ENCODE results near the gene HNRNPF. TPM values are rescaled to one million over a fixed set of nuclear protein-coding genes. Genes with fewer than 3 reads are reported as not detected.

The HNRNPF gene
- total RNA-seq, 1 experiment from 2014 or later, result 358 TPM

- TF ChIP-seq TEAD4 (CRISPR knock-in tag; IDR thresholded peaks at IDR 0.05) (no peak), USF1 (CRISPR knock-in tag; IDR thresholded peaks at IDR 0.05) (no peak), NFYB (CRISPR knock-in tag; conservative IDR thresholded peaks at IDR 0.05; ENCODE audit: low read depth) (no peak), ZSCAN18 (CRISPR knock-in tag; IDR thresholded peaks at IDR 0.05) (no peak), ZNF416 (CRISPR knock-in tag; IDR thresholded peaks at IDR 0.05) (no peak)
- TF ChIP-seq, protein P1, sequence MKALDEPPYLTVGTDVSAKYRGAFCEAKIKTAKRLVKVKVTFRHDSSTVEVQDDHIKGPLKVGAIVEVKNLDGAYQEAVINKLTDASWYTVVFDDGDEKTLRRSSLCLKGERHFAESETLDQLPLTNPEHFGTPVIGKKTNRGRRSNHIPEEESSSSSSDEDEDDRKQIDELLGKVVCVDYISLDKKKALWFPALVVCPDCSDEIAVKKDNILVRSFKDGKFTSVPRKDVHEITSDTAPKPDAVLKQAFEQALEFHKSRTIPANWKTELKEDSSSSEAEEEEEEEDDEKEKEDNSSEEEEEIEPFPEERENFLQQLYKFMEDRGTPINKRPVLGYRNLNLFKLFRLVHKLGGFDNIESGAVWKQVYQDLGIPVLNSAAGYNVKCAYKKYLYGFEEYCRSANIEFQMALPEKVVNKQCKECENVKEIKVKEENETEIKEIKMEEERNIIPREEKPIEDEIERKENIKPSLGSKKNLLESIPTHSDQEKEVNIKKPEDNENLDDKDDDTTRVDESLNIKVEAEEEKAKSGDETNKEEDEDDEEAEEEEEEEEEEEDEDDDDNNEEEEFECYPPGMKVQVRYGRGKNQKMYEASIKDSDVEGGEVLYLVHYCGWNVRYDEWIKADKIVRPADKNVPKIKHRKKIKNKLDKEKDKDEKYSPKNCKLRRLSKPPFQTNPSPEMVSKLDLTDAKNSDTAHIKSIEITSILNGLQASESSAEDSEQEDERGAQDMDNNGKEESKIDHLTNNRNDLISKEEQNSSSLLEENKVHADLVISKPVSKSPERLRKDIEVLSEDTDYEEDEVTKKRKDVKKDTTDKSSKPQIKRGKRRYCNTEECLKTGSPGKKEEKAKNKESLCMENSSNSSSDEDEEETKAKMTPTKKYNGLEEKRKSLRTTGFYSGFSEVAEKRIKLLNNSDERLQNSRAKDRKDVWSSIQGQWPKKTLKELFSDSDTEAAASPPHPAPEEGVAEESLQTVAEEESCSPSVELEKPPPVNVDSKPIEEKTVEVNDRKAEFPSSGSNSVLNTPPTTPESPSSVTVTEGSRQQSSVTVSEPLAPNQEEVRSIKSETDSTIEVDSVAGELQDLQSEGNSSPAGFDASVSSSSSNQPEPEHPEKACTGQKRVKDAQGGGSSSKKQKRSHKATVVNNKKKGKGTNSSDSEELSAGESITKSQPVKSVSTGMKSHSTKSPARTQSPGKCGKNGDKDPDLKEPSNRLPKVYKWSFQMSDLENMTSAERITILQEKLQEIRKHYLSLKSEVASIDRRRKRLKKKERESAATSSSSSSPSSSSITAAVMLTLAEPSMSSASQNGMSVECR (CRISPR knock-in tag; IDR thresholded peaks at IDR 0.05; ENCODE audit: borderline replicate concordance), result no peak
Observed at GRCh38 chr10:43383204-43383971, 25.6 kb downstream of the HNRNPF start (continued).

DNA sequence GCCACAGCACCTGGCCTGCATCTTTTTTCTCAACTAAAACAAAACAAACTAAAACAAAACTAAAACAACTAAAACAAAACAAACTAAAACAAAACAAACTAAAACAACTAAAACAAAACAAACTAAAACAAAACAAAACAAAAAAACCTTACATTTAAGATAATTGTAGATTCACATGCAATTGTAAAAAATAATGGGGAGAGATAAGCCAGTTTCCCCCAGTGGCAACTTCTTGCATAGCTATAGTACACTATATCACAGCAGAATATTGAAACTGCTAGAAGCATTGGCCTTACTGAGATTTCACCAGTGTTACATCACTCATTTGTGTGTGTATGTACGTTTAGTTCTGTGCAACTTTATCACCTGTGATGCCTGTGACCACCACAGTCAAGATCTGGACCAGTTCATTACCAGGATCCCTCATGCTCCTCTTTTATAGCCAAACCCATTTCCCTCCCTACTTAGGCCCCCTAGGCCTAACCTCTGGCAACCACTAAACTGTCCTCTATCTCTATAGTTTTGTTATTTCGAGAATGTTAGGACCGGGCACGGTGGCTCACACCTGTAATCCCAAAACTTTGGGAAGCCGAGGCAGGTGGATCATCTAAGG, 28.3 kb downstream of the HNRNPF start:
- Mint-ChIP-seq H3K36me3 (peaks cover 2% of the 10 kb centered on the region), H3K9me3 (no peaks in the 10 kb centered on the region), H3K27me3 (ENCODE audit: low read depth) (no peaks in the 10 kb centered on the region; the same call in 1 of the 2 replicates), H3K4me3 (no peak overlapping the region), H3K4me1 (peaks cover 21% of the 10 kb centered on the region), H3K27ac (no peak overlapping the region)
- peak; percentile 98 for TF ChIP-seq GABPB1 (CRISPR knock-in tag; IDR thresholded peaks at IDR 0.05)
- TF ChIP-seq TCF7 (CRISPR knock-in tag; IDR thresholded peaks at IDR 0.05; ENCODE audit: low read depth), result no peak
- POLR2A ChIA-PET, result interaction anchor here (1.1 kb wide), 1 partner anchor 16 kb away, joined by 4 read pairs; no protein-coding TSS in a partner anchor
- DNase-seq (ENCODE audit: low spot score) (no peak), ATAC-seq (no peak)
- CTCF ChIA-PET, result interaction anchor here (1.5 kb wide), 1 partner anchor 21 kb away, joined by 3 read pairs; no protein-coding TSS in a partner anchor

GRCh38 chr10:43377424-43377883, 31.5 kb downstream of the HNRNPF start:
- DNase-seq (ENCODE audit: low spot score), result peak; percentile 74
- ATAC-seq, result peak; percentile 96
- H3K4me3 Mint-ChIP-seq, result no peak overlapping the region
- CTCF ChIA-PET, result interaction anchor here (0.6 to 2.3 kb wide), 5 partner anchors 9 to 155 kb away, joined by 3 to 7 read pairs (median 4); no protein-coding TSS in a partner anchor
- H3K27ac Mint-ChIP-seq, result no peak overlapping the region
- H3K9me3 Mint-ChIP-seq, result no peaks in the 10 kb centered on the region
- POLR2A ChIA-PET, result no interaction called here
- no peaks in the 10 kb centered on the region; the same call in 1 of the 2 replicates for H3K27me3 Mint-ChIP-seq (ENCODE audit: low read depth)
- H3K4me1 Mint-ChIP-seq, result peaks cover 38% of the 10 kb centered on the region
- H3K36me3 Mint-ChIP-seq, result no peaks in the 10 kb centered on the region
- no peak for TF ChIP-seq ZNF121 (CRISPR knock-in tag; IDR thresholded peaks at IDR 0.05)
- TF ChIP-seq, protein P2, sequence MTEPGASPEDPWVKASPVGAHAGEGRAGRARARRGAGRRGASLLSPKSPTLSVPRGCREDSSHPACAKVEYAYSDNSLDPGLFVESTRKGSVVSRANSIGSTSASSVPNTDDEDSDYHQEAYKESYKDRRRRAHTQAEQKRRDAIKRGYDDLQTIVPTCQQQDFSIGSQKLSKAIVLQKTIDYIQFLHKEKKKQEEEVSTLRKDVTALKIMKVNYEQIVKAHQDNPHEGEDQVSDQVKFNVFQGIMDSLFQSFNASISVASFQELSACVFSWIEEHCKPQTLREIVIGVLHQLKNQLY (CRISPR knock-in tag; IDR thresholded peaks at IDR 0.05), result no peak
- no peak for TF ChIP-seq NFE2L1 (CRISPR knock-in tag; IDR thresholded peaks at IDR 0.05)
- TF ChIP-seq TCF7 (CRISPR knock-in tag; IDR thresholded peaks at IDR 0.05; ENCODE audit: low read depth), result no peak
- TF ChIP-seq, protein P3, sequence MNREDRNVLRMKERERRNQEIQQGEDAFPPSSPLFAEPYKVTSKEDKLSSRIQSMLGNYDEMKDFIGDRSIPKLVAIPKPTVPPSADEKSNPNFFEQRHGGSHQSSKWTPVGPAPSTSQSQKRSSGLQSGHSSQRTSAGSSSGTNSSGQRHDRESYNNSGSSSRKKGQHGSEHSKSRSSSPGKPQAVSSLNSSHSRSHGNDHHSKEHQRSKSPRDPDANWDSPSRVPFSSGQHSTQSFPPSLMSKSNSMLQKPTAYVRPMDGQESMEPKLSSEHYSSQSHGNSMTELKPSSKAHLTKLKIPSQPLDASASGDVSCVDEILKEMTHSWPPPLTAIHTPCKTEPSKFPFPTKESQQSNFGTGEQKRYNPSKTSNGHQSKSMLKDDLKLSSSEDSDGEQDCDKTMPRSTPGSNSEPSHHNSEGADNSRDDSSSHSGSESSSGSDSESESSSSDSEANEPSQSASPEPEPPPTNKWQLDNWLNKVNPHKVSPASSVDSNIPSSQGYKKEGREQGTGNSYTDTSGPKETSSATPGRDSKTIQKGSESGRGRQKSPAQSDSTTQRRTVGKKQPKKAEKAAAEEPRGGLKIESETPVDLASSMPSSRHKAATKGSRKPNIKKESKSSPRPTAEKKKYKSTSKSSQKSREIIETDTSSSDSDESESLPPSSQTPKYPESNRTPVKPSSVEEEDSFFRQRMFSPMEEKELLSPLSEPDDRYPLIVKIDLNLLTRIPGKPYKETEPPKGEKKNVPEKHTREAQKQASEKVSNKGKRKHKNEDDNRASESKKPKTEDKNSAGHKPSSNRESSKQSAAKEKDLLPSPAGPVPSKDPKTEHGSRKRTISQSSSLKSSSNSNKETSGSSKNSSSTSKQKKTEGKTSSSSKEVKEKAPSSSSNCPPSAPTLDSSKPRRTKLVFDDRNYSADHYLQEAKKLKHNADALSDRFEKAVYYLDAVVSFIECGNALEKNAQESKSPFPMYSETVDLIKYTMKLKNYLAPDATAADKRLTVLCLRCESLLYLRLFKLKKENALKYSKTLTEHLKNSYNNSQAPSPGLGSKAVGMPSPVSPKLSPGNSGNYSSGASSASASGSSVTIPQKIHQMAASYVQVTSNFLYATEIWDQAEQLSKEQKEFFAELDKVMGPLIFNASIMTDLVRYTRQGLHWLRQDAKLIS (CRISPR knock-in tag; IDR thresholded peaks at IDR 0.05; ENCODE audit: borderline replicate concordance), result no peak
- TF ChIP-seq, protein P4, sequence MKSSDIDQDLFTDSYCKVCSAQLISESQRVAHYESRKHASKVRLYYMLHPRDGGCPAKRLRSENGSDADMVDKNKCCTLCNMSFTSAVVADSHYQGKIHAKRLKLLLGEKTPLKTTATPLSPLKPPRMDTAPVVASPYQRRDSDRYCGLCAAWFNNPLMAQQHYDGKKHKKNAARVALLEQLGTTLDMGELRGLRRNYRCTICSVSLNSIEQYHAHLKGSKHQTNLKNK (CRISPR knock-in tag; IDR thresholded peaks at IDR 0.05), result no peak
- TF ChIP-seq ZNF232 (CRISPR knock-in tag; IDR thresholded peaks at IDR 0.05), result no peak
- no peak for TF ChIP-seq ETV6 (CRISPR knock-in tag; IDR thresholded peaks at IDR 0.05)
- TF ChIP-seq, protein P5, sequence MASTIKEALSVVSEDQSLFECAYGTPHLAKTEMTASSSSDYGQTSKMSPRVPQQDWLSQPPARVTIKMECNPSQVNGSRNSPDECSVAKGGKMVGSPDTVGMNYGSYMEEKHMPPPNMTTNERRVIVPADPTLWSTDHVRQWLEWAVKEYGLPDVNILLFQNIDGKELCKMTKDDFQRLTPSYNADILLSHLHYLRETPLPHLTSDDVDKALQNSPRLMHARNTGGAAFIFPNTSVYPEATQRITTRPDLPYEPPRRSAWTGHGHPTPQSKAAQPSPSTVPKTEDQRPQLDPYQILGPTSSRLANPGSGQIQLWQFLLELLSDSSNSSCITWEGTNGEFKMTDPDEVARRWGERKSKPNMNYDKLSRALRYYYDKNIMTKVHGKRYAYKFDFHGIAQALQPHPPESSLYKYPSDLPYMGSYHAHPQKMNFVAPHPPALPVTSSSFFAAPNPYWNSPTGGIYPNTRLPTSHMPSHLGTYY (CRISPR knock-in tag; IDR thresholded peaks at IDR 0.05), result no peak
- no peak for TF ChIP-seq GABPB1 (CRISPR knock-in tag; IDR thresholded peaks at IDR 0.05)
